ENCODE measurements around the gene MRPL50. TPM values are rescaled to one million over a fixed set of nuclear protein-coding genes. Genes with fewer than 3 reads are reported as not detected.

MRPL50 gene
- total and polyA plus RNA-seq, 12 donors = 9.0 to 20.6 (median 16.5) TPM

DNA sequence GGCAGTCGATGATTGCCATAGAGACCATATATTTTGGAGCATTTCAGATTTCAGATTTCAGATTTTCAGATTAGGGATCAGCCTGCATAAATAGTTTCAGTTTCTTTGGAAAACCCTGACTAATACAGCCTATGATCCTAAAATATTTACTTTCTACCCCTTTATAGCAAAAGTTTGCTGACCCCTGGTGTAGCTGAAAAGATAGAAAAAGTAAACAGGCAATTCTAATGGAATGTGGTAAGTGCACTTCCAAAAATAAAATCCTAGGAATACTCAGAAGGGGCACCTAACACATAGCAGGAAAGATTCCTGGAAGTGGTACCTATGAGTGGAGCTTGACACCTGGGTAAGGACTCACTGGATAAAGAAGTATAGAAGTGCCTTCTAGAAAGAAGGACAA lies 48.1 kb downstream of the MRPL50 start:
- intact Hi-C loops (cut with DNase I) = no loop called here
- TF ChIP-seq, protein P1, sequence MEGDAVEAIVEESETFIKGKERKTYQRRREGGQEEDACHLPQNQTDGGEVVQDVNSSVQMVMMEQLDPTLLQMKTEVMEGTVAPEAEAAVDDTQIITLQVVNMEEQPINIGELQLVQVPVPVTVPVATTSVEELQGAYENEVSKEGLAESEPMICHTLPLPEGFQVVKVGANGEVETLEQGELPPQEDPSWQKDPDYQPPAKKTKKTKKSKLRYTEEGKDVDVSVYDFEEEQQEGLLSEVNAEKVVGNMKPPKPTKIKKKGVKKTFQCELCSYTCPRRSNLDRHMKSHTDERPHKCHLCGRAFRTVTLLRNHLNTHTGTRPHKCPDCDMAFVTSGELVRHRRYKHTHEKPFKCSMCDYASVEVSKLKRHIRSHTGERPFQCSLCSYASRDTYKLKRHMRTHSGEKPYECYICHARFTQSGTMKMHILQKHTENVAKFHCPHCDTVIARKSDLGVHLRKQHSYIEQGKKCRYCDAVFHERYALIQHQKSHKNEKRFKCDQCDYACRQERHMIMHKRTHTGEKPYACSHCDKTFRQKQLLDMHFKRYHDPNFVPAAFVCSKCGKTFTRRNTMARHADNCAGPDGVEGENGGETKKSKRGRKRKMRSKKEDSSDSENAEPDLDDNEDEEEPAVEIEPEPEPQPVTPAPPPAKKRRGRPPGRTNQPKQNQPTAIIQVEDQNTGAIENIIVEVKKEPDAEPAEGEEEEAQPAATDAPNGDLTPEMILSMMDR (IDR thresholded peaks at IDR 0.05) = no peak
- ATAC-seq (no peak), DNase-seq (no peak)
- 73 to 84% methylated on average over 1 of the region's 1 CpG for WGBS, 2 donors
- Histone ChIP-seq H3K27me3 (peaks cover 0 to 20% (median 4%) of the 10 kb centered on the region in 7 donors), H3K4me1 (no peaks in the 10 kb centered on the region), H3K27ac (no peak overlapping the region), H3K4me3 (no peak overlapping the region), H3K9me3 (no peaks in the 10 kb centered on the region), H3K36me3 (no peaks in the 10 kb centered on the region)

DNA sequence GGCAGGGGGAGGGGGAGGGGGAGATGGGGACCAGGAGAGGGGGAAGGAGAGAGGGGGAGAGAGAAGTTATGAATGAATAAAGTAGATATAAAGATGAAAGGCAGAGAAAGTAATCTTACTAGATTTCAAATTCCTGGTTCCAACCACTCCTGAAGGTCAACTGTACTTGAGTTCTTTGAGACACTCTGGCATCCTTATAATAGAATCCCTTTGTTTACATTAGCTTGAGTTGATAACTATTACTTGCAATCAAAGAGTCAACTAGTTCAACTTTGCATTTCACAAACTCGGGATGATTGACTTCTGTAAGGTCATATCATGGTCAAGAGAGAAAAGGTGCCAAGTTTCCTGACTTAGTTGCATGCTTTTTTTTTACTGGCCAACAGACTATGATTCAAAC lies 55.8 kb downstream of the MRPL50 start:
- H3K27me3 ChIP-seq = peaks cover 0 to 17% (median 0%) of the 10 kb centered on the region in 7 donors
- H3K36me3 ChIP-seq = no peaks in the 10 kb centered on the region
- TF ChIP-seq, protein P1 (IDR thresholded peaks at IDR 0.05) = no peak
- intact Hi-C loops (cut with DNase I) = no loop called here
- no peak overlapping the region for H3K27ac ChIP-seq
- no peaks in the 10 kb centered on the region for H3K9me3 ChIP-seq
- H3K4me1 ChIP-seq = no peaks in the 10 kb centered on the region
- no peak overlapping the region for H3K4me3 ChIP-seq
- no peak for DNase-seq
- WGBS, 2 donors = 33 to 42% methylated on average over 1 of the region's 1 CpG
- no peak for ATAC-seq

DNA sequence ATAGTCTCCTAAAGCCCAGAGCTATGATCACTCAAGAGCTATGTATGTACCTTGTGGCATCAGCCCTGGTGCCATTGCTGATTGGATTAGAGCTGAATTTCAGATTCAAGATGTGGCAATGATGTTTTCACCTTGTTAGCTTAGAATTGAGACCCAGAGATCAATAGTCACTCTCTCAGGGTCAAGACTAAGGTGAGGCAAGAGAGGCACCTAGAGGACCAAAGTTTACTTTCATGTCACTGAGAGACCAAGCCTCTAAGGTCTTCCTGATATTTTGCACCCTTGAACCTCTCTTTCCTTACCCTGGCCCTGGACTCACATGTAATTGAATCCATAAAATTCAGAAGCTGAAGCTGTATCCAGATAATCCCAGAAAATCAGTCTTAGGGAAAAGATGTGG lies 56.5 kb downstream of the MRPL50 start:
- no peak for ATAC-seq
- TF ChIP-seq, protein P1 (IDR thresholded peaks at IDR 0.05) = no peak
- no peaks in the 10 kb centered on the region for H3K9me3 ChIP-seq
- H3K4me1 ChIP-seq = no peaks in the 10 kb centered on the region
- H3K27ac ChIP-seq = no peak overlapping the region
- intact Hi-C loops (cut with DNase I) = no loop called here
- no peaks in the 10 kb centered on the region for H3K36me3 ChIP-seq
- H3K27me3 ChIP-seq = peaks cover 0 to 14% (median 0%) of the 10 kb centered on the region in 7 donors
- H3K4me3 ChIP-seq = no peak overlapping the region
- no peak for DNase-seq

Other genes starting within 250 kb of the MRPL50 start
- gene BAAT, start 13.6 kb downstream of the MRPL50 start, total RNA-seq = under 1 TPM in 5 of 10 donors, not detected in 5; 0.06 to 0.15 (median 0.07) TPM
- under 1 TPM; 0.03 to 0.15 TPM for gene BAAT, start 13.6 kb downstream of the MRPL50 start, polyA plus RNA-seq
- 10 to 100 TPM; 16.3 to 28.0 (median 20.5) TPM for gene ZNF189, start 233 bp upstream of the MRPL50 start, total RNA-seq
- 10 to 100 TPM; 10.9 to 16.6 TPM for gene ZNF189, start 233 bp upstream of the MRPL50 start, polyA plus RNA-seq
- 1 to 10 TPM in 1 of 10 donors, under 1 TPM in 7, not detected in 2; 0.19 to 1.4 (median 0.46) TPM for gene ALDOB, start 37.2 kb upstream of the MRPL50 start, total RNA-seq
- gene ALDOB, start 37.2 kb upstream of the MRPL50 start, polyA plus RNA-seq = under 1 TPM; 0.17 to 0.44 TPM
- 10 to 100 TPM; 39.1 to 64.4 (median 58.2) TPM for gene RNF20, start 135.2 kb upstream of the MRPL50 start, total RNA-seq
- 10 to 100 TPM; 13.2 to 14.0 TPM for gene RNF20, start 135.2 kb upstream of the MRPL50 start, polyA plus RNA-seq
- gene PPP3R2, start 196.4 kb upstream of the MRPL50 start, total RNA-seq = not detected
- not detected for gene PPP3R2, start 196.4 kb upstream of the MRPL50 start, polyA plus RNA-seq